T-helper 2 cell (primary cell): Measurements from ENCODE around the gene RIN3.
A peak's percentile ranks its signal among the peaks of the same experiment; 100 is the strongest.

Experiments
- DNase-seq, 5 experiments: peaks; one replicate each; pipeline versions ENCODE4 v3.0.0 to v3.0.0-alpha.2; 2012 to 2022

RIN3 gene

DNA sequence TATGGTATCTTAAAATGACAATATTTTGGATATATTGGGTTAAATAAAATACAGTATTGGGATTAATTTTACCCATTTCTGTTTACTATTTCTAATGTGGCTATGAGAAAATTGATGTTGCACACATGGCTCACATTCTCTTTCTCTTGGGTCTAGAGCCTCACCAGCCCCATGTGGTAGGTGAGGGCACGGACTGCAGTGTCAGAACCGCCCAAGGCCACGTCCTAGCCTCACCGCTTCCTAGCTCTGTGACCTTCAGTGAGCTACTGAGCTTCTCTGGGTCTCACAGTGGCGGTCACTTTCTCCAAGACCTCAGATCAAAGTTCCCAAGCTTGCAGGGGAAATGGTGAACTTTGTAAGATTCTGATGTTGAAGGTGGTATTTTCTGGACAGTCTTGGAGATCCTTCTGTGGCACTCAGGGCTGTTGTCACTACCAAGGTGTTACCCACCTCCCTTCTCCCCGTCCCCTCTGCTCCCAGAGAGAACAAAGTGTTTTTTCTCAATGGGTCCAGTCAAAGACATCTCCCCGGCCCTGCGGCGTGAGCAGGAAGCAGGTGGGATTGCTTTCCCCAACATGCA, 87.6 kb downstream of the RIN3 start:
- no peak for DNase-seq

DNA sequence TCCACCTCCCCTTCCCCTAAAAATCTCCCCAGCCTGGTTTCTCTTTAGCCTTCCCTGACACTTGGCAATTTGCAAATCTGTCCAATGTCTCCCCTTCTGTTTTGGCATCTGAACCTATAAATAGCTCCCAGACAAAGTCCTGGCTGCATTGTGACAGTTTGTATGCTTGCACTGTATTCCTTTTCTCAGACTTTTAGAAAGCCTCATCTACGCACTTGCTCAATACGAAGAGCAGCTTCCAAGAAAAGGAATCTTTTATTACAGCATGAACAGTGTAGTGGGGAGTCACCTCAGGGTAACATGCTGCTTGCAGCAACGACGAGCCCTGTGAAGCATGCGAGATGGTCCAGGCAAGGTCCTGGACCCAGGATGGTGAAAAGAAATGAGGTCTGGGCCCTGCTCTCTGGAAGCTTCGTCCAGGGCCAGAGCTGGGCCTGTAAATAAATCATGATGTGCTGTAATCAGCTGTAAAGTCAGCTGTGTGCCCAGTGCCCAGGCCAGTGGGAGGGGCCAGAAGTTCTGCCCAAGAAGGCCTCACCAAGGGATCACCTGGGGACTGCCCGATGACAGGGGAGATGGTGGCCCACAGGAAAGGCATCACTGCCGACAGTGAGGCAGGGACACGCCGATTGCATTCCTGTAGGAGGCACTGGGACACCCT, 88.3 kb downstream of the RIN3 start:
- no peak for DNase-seq

DNA sequence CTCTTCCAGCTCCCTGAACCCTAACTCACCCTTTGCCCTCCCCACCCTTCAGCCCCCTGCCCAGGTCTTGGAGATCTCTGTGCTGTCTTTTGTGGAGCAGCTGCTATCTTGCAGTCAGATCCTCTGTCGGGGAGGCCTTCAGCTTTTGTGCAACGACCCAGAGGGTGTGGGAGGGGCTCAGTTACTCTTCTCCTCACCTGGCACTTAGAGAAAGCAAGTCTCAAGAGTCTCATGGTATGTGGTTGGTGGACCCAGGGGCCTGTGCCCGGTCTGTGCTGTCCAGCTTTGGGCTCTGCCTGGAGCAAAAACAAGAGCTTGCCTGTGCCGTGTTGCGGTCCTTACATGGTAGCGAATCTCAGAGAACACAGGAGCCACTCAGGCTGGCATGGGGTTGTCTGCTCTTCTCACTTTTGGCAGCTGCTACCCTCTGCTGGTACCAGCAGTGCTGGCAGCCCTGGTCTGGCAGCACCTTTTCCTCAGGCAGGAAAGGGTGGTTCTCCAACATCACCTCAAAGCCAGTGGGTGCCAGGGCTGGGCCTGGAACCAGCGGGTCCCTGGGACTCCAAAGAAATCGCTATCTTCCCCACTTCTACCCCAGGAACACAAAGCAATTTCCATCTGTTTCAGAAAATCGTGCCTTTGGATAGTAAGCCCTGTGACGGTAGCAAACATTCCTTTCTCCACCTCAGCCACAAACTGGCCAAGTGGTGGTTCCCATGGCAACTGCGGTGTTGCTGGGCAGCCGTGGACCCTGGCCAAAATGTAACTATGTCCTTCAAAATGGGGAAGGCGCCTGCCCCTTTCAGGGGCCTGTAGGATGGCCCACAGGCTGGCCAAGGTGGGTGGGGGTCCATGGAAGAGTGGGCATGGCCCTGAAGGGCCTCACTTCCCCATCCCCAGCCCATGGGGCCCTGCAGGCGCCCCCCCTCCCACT, 90.0 kb downstream of the RIN3 start:
- DNase-seq = peak in 2 of 5 experiments; percentile 18 to 52

DNA sequence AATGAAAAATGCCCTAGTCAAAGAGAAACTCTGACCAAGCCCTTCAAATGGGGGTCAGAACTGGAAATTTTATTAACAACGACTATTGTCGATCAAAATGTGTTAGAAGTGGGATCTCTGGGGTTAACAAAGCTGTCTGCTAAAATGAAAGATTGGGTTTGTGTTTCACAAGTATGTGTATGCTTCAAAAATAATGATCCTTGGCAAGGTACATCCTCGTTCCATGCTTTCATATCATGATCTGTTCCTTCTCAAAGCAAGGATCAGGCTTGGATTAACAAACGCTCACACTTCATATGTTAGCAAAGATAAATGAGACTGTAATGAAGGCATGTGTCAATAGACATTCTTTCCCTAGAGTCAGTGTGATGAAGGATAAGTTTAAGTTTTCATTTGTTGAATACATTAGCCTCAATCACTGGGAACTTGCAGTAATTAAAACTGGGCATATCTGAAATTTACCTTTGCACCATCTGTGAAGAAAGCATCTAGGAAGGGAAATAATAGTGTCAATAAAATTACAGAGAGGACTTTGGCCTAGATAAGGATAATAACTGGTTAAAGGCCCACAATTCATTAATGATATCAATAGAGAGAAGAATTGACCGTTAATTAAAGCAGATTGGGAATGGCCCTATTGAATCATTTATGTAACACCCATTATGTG, 91.8 kb downstream of the RIN3 start:
- no peak for DNase-seq

DNA sequence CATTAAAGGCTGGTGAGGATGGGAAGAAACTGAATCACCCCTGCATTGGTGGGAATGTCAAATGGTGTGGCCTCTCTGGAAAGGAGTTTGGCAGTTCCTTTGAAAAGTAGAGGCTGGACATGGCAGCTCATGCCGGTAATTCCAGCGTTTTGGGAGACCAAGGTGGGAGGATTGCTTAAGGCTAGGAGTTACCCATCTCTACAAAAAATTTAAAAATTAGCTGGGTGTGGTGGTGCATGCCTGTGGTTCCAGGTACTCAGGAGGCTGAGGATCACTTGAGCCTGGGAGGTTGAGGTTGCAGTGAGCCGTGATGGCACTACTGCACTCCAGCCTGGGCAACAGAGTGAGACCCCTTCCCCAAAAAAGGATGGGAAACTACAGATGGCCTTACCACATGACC, 93.7 kb downstream of the RIN3 start:
- no peak for DNase-seq

DNA sequence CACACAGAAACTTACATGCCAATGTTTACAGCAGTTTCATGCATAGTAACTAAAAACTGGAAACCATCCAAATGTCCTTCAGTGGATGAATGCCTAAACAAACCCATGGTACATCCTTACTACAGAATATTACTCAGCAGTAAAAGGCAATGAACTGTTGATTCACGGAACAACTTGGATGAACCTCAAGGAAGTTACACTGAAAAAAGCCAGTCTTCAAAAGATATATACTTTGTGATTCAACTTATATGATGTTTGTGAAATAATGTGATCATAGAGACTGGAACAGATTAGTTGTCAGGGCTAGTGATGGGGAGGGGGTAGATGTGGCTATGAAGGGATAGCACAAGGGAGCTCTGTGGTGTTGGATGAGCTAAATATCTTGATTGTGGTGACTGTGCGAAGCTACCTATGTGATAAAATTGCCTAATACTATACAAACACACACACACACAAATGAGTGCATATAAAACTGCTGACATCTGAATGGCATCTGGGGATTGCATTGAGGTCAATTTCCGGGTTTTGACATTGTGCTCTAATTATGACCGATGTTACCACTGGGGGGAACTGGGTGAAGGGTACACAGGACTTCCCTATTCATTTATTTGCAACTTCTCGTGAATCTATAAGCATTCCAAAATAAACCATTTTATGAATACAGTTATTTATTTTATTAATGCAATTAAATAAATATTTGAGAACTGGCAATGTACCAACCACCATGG, 94.3 kb downstream of the RIN3 start:
- no peak for DNase-seq

DNA sequence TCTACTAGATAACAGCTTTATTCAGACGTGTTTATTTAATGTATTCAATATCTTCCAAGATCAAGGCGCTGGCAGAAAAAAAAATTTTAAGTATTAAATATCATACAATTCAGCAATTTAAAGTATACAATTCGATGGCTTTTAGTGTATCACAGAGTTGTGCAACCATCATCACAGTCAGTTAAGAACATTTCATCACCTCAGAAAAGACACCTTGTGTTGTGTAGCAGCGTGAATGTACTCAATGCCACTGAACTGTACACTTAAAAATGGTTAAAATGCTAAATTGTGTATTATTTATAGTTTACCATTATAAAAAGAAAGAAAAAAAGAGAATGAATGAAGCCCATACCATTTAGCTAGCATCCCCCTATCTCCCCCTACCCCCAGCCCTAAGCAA, 96.4 kb downstream of the RIN3 start:
- no peak for DNase-seq

DNA sequence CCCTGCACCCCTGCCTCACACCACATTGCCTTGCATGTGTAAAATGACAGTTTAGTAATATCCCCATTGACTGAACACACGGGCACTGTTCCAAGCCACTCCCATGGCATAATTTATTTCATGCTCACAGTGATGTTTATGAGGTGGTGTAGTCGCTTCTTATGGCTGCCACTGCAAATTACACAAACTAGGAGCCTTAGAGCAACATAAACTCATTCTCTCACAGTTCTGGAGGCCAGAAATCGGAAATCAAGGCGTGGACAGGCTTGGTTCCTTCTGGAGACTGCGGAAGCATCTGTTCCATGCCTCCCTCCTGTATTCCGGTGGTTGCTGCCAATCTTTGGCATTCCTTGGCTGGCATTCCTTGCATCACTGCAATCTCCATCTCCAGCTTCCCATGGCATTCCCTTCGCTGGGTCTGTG, 97.3 kb downstream of the RIN3 start:
- DNase-seq = no peak

DNA sequence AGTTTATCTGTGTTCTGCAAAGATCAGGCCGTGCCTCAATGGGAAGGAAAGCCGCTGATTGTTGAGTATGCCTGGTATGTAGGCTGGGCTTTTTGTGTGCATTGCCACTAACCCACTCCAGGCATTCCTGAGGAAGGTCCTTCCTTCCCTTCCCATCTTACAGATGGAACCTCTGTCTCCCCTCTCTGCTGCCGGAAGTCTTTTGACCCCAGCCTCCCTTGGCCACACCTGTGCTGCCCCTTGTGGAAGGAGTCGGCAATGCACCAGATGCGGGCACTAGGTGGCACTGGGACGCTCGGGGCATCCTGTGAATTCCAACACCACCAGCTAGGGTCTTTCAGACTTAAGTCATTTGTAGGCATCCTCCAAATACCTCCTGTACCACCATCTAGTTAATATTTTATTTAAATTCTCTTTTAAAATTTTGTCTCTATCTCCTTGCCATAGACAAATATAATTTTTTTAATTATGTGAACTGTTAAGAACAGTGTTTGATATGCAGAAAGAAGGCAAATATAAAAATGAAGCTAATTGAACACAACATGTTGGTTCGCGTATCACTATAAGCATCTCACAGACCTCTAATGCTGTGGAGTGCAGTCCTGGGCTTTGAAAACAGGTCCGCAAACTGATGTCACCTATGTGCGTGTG, 99.6 kb downstream of the RIN3 start:
- peak in 4 of 5 experiments; percentile 35 to 53 (median 44) for DNase-seq

DNA sequence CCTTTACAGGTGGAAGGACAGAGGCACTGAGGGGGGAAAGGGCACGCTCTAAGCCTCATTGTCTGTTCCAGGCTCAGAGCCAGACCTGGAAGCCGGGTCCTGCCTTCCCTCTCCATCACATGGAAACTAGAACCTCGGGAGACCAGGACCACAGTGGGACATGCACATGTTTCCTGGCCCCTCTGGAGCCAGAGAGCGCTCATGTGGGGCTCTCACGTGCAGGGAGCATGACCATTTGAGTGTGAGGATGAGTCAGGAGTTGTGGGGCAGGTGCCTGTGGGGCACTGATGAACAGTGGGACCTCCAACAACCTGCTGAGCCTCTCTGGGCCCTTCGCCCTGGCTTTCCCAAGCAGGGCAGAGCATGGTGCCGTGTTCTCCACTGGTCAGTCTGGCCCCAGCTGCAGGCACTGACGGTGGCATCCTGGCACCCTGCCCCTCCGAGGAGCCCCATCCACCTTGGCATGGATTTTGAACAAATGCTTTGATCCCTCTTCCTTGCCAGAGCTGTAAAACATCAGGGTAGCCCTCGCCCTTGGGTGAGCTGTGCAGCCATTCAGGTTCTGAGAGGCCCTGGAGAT, 100.2 kb downstream of the RIN3 start:
- DNase-seq = no peak

DNA sequence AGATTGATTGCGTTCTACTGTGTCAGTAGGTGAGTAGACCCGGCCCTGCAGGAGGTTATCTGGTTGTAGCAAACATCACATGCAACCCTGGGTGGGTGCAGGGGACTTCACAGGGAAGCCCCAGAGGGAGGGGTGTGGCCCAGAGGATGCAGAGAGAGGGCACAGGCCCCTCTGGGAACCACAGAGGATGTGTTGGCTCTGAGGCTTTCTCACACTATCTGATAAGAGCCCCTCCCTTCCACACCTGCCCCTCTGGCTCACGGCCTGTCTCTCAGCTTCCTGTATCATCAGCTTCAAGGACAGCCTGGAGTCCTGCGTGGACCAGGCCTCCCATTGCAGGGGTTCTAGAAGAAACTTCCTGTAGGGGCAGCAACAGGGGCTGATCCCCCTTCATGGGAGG, 101.9 kb downstream of the RIN3 start:
- DNase-seq = peak; percentile 11 to 92 (median 64)

DNA sequence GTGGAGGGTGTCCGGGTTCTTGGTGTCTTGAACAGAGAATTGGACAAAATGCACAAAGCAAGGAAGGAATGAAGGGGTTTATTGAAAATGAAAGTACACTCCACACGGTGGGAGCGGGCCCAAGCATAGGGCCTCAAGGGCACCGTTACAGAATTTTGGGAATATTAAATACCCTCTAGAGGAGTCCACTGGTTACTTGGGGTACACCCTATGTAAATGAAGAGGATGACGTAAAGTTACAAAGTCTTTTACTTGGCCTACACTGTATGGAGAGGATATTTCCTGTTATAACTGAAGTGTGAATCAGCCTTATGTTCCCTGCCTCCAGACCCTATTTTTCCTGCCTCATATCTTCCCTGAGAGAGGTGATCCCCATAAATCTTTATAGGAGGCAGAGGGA, 102.6 kb downstream of the RIN3 start:
- DNase-seq = no peak

DNA sequence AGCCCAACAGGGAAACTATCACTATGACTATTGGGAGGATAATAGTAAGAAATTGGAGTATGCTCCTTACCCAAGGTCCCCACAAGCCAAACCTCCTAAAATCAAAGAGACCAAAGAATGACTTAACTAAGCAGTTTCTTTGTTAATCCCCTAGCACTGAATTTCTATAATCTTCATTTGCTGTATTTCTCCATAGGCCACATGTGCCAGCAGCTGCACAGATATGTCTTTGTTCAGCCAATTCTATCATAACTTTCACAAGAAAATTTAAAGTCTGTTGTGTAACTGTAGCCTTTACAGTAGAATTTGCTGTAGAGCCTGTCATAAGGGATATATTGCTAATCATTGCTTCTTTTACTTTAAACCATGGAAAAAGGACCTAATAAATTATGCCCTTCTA, 104.0 kb downstream of the RIN3 start:
- no peak for DNase-seq

DNA sequence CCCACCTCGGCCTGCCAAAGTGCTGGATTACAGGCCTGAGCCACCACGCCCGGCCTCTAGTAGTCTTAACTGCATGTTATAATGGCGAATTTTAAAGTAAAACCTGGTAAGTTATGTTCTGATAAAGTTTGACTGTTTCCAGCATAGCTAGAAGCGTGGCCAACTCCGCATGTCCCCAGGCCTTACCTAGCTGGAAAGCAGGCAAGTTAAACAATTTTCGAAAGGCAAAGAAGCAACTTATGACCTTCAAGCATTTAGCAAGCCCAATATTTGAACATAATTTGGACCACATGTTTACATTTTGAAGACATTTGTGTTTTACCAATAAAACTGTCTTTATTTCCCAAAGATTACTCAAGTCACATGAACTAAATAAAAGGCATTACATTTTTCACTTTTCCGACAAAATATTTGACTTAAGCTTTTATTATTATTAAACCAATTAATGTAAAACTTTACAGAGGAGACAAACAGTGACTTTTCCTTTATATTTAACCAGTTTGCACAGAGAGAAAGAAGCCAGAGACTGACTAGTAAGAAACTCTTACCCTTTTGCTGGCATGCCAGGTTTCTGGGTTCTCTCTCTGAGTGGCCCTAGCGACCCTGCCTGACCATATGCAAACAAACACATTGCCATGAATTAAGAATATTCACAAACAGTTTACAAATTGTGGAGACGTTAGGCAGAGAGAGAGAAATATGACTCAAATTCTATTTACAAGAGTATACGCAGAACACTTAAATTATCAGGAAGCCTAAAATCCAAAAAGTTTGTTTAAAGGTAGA, 106.3 kb downstream of the RIN3 start:
- no peak for DNase-seq

DNA sequence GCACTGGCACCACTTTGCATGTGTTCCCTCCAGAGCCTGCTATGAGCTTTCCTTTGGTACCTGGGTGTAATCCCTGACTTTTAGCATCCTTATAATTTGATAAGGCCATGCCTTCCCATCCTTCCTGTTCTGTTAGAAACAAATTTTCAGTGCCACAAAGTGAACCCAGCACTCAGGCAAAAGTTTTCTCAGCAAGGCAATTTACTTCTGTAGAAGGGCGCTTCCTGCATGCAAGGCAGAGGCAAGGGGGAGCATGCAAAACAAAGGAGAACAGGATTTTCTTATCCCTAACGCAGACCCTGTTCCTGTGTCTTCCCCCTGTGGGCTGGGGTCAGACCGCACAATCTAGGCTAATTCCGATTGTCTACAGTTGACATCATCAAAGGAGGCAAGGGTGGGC, 108.7 kb downstream of the RIN3 start:
- DNase-seq = no peak

DNA sequence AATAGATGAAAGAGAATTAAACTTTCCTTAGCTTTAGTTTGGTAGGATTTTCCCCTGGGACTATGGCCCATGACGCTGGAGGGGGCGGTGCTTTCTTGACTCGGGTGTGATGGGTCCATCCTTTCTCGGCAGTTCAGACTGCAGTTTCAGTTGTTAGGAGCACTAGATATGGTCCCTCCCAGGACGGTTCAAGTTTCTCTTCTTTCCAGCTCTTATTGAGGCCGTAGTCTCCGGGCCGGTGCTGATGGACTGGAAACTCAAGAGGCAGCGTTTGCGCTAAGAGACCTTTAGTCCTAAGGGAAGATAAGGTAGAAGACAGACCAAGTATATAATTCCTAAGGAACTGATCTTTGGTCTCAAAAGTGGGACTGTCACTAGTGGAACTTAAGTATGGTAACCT, 111.2 kb downstream of the RIN3 start:
- no peak for DNase-seq

DNA sequence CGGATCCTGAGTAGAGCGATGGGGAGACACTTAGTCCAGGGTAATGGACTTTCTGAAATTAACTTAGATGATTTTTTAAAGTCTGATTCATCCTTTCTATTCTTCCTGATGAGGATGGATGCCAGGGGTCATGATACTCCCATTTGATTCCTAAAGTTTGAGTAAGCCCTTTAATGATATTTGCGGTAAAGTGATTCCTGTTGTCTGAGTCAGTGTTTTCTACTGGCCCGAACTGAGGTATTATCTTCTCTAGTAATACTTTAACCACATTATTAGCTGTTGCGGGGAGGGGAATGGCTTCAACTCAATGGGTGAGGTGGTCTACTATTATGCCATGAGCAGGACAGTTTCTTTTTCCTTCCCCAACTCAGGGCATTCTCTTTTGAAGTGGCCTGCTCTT, 111.6 kb downstream of the RIN3 start:
- DNase-seq = no peak

DNA sequence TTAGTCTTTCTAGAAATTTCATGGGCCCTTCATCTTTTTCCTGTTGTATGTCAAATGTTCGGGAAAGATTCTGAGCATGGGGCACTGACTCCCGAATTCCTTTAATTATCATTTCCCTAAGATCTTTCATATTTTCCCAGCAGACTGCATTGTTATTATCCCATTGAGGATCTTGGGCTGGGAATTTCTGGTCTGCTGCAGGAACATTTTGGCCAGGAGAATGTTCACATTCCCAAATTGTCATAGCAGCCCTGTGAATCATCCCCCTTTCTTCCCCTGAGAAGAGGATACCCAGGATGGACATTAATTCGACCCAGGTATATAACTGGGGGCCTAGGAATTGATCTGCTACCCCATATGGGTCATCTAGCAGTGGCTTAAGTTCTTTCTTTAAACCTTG, 112.5 kb downstream of the RIN3 start:
- DNase-seq = no peak

DNA sequence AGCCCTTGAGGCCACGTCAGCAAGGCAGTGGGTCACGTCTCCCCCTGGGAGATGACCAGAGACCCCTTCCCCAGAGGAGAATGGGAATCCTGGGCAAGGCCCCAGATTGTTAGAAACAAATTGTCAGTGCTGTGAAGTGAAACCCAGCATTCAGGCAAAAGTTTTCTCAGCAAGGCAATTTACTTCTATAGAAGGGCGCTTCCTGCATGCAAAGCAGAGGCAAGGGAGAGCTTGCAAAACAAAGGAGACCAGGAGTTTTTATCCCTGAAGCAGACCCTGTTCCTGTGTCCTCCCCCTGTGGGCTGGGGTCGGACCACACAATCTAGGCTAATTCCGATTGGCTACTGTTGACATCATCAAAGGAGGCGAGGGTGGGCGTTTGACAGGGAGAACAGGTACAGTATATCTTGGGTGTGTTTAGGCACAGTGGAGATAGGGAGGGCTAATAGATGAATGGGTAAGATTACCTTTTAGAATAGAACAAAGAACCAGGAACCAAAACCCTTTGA, 114.2 kb downstream of the RIN3 start:
- no peak for DNase-seq

DNA sequence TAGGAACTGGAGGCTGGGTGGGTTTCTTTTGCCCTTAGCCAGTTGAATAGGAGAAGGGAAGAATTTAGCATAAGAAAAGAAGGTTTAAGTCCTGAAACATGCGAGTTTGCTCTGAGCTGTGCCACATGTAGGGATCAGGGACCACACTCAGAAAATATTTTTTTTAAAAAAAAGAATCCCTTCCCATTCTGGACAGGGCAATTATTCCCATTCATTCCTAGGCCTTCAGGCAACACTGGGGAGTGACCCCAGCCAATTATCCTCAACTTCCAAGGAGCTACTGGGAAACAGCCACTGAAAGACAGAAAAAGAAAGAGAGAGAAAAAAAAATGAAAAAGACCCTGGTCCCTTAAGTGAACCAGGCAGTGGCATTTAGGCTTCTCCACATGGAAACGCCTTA, 115.1 kb downstream of the RIN3 start:
- DNase-seq = no peak

DNA sequence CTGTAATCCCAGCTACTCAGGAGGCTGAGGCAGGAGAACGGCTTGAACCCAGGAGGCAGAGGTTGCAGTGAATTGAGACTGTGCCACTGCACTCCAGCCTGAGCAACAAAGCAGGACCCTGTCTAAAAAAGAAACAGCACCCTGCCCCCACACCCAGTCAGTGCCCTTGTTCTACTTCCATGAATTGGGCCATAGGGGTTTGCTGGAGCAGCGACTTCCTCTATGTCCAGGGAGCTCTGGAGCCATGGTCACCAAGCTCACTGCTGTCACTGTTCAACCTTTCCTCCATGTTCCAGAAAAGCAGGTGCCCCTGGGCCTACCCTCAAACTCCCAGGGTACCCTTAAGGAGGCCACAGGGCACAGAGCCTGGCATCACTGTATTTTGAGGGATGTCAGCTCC, 116.8 kb downstream of the RIN3 start:
- DNase-seq = no peak
